NCI-H128 (cell line): Measurements from ENCODE around the gene PDCD7.
"Not testable (repeated sequence)": the region's sequence is repeated elsewhere in the genome, so short reads cannot be mapped to it uniquely, and the experiment has no call there.

Experiments
- DNase-seq: peaks from one replicate; lab custom pipeline; 2025; ENCODE audit not compliant: unreplicated experiment; lab: John Stamatoyannopoulos, UW

PDCD7 gene

DNA sequence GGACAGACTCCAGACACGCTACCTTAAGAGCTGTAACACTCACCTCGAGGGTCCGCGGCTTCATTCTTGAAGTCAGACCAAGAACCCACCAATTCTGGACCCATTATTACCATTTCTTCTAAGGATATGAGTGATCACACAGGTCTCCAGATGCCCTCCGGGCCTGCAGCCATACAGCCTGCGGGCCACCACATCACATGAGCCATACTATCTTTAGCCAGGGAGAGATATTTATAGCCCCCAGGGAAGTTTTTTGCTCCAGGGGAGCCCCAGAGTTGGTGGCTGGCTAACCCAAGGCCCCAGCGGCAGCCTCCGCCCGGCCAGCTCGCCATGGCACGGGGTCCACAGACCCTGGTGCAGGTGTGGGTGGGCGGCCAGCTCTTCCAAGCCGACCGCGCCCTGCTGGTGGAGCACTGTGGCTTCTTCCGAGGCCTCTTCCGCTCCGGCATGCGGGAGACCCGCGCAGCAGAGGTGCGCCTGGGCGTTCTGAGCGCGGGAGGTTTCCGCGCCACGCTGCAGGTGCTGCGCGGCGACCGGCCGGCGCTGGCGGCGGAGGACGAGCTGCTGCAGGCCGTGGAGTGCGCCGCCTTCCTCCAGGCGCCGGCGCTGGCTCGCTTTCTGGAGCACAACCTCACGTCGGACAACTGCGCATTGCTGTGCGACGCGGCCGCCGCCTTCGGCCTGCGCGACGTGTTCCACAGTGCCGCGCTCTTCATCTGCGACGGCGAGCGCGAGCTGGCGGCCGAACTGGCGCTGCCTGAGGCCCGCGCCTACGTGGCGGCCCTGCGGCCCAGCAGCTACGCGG, 56.9 kb downstream of the PDCD7 start, which contains the start of gene KBTBD13:
KBTBD13 (plus strand) TSS at position 261 of the 805 bp plus-strand sequence; CDS start at position 331, 70 bp downstream.
- no peak for DNase-seq

DNA sequence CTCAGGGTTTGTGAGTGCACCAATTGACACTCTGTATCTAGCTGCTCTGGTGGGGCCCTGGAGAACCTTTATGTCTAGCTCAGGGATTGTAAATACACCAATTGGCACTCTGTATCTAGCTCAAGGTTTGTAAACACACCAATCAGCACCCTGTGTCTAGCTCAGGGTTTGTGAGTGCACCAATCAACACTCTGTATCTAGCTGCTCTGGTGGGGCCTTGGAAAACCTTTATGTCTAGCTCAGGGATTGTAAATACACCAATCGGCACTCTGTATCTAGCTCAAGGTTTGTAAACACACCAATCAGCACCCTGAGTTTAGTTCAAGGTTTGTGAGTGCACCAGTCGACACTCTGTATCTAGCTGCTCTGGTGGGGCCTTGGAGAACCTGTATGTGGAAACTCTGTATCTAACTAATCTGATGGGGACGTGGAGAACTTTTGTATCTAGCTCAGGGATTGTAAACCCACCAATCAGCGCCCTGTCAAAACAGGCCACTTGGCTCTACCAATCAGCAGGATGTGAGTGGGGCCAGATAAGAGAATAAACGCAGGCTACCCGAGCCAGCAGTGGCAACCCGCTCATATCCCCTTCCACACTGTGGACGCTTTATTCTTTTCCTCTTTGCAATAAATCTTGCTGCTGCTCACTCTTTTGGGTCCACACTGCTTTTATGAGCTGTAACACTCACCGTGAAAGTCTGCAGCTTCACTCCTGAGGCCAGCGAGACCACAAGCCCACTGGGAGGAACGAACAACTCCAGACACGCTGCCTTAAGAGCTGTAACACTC, 57.8 kb downstream of the PDCD7 start:
- DNase-seq, result not testable (repeated sequence)

DNA sequence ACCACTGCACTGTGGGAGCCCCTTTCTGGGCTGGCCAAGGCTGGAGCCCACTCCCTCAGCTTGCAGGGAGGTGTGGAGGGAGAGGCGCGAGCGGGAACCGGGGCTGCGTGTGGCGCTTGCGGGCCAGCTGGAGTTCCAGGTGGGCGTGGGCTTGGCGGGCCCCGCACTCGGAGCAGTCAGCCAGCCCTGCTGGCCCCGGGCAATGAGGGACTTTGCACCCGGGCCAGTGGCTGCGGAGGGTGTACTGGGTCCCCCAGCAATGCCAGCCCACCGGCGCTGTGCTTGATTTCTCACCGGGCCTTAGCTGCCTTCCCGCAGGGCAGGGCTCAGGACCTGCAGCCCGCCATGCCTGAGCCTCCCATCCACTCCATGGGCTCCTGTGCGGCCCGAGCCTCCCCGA, 58.7 kb downstream of the PDCD7 start:
- DNase-seq, result not testable (repeated sequence)

DNA sequence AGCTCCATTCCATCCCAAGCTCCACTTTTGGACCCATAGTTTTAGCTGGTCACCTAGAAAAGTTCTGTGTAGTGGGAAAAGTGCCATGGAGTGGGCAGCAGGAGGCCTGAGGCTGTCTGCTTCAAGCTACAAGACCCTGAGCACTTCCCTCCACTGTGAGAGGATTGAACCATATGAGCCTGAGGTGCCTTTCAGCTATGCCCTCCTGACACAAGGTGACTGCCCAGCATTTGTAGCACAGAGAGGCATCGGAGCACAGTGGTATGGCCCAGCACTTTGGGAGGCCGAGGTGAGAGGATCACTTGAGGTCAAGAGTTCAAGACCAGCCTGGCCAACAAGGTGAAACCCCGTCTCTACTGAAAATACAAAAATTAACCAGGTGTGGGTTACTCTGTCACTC, 61.0 kb downstream of the PDCD7 start:
- DNase-seq, result no peak

DNA sequence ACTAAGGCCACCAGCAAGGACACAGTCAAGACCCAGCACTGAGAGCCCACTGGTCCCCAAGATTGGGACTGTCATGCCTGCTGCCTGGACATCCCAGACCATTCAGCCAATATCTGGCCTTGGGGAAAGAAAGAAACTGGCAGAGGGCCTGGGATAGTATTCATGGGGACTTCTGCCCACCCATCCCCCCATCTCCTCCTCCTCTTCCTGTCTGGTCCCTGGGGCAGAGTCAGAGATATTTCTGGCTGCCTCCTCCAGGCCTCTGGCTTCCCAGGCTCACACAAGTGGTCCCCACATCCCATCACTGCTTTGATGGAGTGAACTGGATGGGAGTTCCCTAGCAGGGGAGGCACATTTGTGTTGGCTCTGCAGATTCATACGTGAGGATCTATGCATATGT, 61.6 kb downstream of the PDCD7 start:
- DNase-seq, result no peak

DNA sequence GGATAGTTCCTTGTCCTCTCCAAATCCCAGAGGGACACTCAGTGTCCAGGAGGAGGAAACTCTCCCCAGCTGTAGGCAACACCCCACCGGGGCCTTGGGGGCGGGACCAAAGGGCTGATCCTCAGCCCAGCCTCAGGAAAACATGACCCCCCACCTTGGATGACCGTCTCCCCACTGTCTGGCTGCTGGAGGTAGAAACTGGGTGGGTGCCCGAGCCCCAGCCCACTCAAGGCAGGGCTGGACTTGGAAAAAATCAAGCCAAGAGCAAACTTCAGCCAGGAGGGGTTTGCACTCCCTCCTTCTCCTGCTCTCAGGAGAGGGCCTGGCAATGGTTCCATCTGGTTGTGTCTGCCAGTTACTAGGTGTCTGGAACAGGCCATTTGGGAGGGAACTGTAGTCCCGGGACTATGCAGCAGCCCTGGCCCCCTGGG, 62.2 kb downstream of the PDCD7 start:
- no peak for DNase-seq

DNA sequence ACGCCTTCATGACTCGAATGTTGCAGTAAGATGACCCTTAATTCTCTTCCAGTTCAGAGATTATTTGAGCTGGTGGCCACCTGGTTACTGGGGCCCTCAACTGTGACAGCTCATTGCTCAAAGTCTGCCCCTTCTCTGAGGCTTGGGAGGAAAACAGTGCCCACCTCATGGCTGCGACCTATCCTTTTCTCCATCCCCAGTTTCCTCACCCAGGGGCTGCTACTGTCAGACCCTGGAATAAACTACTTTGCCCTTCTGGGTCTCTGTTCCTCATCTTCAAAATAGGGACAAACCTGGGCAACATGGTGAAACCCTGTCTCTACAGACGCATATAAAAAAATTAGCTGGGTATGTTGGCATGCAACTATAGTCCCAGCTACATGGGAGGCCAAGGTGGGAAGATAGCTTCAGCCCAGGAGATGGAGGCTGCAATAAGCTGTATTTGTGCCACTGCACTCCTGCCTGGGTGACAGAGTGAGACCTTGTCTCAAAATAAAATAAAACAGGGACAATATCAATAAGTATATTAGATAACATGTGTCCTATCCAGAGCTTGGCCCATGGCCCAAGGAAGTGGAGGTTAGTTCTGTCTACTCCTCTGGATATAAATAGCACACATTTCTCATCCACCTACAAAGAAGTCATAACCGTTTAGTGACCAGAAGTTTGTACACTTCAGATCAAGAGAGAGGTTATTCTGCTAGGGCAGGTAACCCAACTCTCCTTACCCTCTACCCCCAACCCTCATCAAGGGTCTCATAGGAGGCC, 63.6 kb downstream of the PDCD7 start:
- DNase-seq, result no peak

DNA sequence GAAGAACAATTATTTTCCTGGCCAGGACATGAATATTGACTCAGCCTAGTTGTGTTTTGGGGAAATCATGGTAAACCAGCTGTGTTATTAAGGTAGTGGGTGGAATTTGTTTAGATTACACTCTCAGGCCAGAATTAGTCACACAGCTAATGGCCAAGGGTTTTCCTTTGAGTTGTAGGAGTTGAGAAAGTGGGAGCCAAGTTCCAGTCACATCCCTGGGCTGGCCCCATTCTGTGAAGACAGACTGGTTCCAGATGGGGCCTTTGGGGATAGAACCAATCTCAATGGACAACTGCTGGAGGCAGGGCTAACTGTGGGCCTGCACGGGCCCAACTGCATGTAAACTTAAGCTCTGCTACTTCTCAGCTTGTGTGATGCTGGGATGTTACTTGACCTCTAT, 64.4 kb downstream of the PDCD7 start:
- DNase-seq, result no peak

DNA sequence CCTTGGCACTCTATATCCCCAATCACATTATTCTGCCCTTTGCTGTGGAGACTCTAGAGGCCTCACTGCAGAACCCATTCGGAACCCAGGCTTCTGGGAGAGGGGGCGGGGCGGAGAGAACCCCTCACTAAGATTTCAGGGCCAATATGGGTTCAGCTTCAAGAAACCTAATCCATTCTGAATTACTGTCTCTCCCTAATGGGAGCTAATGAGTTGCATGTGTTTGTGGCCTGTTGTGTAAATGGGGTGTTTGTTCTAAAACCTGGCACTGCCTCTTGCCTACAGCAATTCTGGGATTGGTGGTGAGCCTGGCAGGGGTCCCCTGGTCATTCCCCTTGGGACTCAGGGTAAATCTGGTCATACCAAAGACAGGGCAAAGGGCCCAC, 65.2 kb downstream of the PDCD7 start:
- DNase-seq, result no peak

DNA sequence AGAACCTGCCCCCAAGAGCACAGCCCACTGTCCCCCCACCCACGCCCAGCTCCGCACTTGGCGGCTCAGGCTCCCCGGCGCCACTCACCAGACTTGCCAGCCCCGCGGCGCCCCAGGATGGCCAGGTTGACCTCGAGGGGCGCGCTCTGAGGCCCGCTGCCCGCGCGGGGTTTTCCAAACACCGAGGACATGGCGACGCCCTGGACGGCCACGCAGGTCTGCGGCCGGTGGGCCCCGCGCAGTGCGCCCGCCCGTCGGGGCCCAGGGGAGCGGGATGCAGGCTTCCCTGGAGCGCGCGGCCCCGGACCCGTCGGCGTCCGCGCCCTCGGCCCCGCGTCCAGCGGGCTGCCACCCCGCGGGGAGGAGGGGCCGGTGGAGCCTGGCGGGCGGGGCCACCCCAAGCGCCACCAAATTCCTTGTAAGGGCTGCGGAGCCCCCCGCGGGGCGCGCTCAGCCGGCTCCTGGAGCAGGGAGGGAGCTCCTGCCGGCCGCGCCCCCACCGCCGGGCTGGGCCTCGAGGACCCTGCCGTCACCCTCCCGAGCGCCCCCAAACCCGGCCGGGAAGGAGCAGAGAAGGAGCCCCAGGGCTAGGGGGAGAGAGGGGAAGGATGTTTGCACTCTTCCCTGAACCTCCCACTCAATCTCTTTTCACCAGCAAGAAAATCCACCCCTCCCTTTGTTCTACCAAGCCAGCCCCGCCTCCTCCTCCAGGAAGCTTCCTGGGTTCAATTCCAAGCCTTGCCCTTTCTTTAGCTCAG, 65.8 kb downstream of the PDCD7 start, which contains the start of gene RASL12:
RASL12 (minus strand) TSS at position 347 of the 758 bp plus-strand sequence; CDS start at position 191, 156 bp downstream.
- DNase-seq, result no peak
